ENCODE results near the gene MYO3A. TPM values are rescaled to one million over a fixed set of nuclear protein-coding genes. Genes with fewer than 3 reads are reported as not detected.
A peak's percentile ranks its signal among the peaks of the same experiment; 100 is the strongest.

Gene MYO3A
- total RNA-seq, 2 donors from 2014 or later = 33.9 to 37.6 TPM

GRCh38 chr10:26024303-26024702, 90.3 kb downstream of the MYO3A start:
- TF ChIP-seq CTCF (conservative IDR thresholded peaks at IDR 0.05) = no peak
- H3K9ac ChIP-seq (ENCODE audit: extremely low read depth, low read length, poor library complexity, severe bottlenecking) = no peak overlapping the region
- Mint-ChIP-seq H3K4me1 (peaks cover 34% of the 10 kb centered on the region), H3K4me3 (no peak overlapping the region), H3K36me3 (ENCODE audit: low read depth) (peaks cover 43% of the 10 kb centered on the region), H3K27me3 (ENCODE audit: insufficient read depth) (no peaks in the 10 kb centered on the region), H3K27ac (no peak overlapping the region), H3K9me3 (no peaks in the 10 kb centered on the region)
- peaks cover 66% of the 10 kb centered on the region for H3K36me3 ChIP-seq (ENCODE audit: control insufficient read depth, insufficient read depth, low read length)
- H3K27me3 ChIP-seq (ENCODE audit: control insufficient read depth, insufficient read depth, low read length, poor library complexity, severe bottlenecking) = no peaks in the 10 kb centered on the region
- peaks cover 5% of the 10 kb centered on the region for H3K4me1 ChIP-seq (ENCODE audit: control insufficient read depth, insufficient read depth, low read length)
- H3K4me3 ChIP-seq (ENCODE audit: low read length) = no peak overlapping the region
- no peak for DNase-seq
- H3K27ac ChIP-seq (ENCODE audit: low read depth, low read length) = no peak overlapping the region
- 95 to 100% methylated on average over 1 to 2 of the region's 2 CpGs for WGBS, 2 experiments (ENCODE audit: insufficient coverage in 1 of 2, insufficient read length in 1 of 2)
- no peaks in the 10 kb centered on the region for H3K9me3 ChIP-seq (ENCODE audit: control insufficient read depth, low read length)

- Mint-ChIP-seq H3K36me3 (ENCODE audit: low read depth) (peaks cover 49% of the 10 kb centered on the region), H3K4me1 (peaks cover 40% of the 10 kb centered on the region), H3K27ac (peak overlapping the region; percentile 22), H3K4me3 (no peak overlapping the region), H3K27me3 (ENCODE audit: insufficient read depth) (no peaks in the 10 kb centered on the region), H3K9me3 (no peaks in the 10 kb centered on the region)
- peaks cover 5% of the 10 kb centered on the region for H3K4me1 ChIP-seq (ENCODE audit: control insufficient read depth, insufficient read depth, low read length)
- no peak overlapping the region for H3K9ac ChIP-seq (ENCODE audit: extremely low read depth, low read length, poor library complexity, severe bottlenecking)
- H3K27ac ChIP-seq (ENCODE audit: low read depth, low read length) = no peak overlapping the region
- TF ChIP-seq CTCF (conservative IDR thresholded peaks at IDR 0.05) = no peak
- H3K36me3 ChIP-seq (ENCODE audit: control insufficient read depth, insufficient read depth, low read length) = peaks cover 60% of the 10 kb centered on the region
- H3K9me3 ChIP-seq (ENCODE audit: control insufficient read depth, low read length) = no peaks in the 10 kb centered on the region
- H3K4me3 ChIP-seq (ENCODE audit: low read length) = no peak overlapping the region
- DNase-seq = no peak
- no peaks in the 10 kb centered on the region for H3K27me3 ChIP-seq (ENCODE audit: control insufficient read depth, insufficient read depth, low read length, poor library complexity, severe bottlenecking)
Measured at GRCh38 chr10:26025523-26025922, 91.5 kb downstream of the MYO3A start.

DNA sequence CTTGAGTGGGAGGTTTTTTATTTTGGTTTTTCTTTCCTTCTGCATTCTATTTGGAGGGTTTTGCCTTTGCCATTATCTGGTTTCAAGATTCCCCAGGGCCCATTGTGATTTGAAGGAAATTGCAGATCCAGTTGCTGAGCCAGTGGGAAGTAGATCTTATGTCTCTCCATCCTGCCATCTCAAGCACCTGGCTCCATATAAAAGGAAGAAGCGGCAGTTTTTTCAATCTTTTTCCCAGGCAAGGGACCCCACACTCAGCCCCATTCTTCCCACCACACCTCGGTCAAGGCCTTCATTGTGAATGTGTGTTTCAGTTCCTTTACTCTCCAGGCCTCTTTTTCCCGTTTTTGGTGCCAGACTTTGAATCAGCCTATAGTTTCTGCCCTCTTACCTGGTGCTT, 95.8 kb downstream of the MYO3A start:
- Histone ChIP-seq H3K4me1 (ENCODE audit: control insufficient read depth, insufficient read depth, low read length) (peaks cover 2% of the 10 kb centered on the region), H3K27me3 (ENCODE audit: control insufficient read depth, insufficient read depth, low read length, poor library complexity, severe bottlenecking) (no peaks in the 10 kb centered on the region), H3K4me3 (ENCODE audit: low read length) (no peak overlapping the region), H3K9me3 (ENCODE audit: control insufficient read depth, low read length) (no peaks in the 10 kb centered on the region), H3K9ac (ENCODE audit: extremely low read depth, low read length, poor library complexity, severe bottlenecking) (no peak overlapping the region), H3K36me3 (ENCODE audit: control insufficient read depth, insufficient read depth, low read length) (peaks cover 42% of the 10 kb centered on the region), H3K27ac (ENCODE audit: low read depth, low read length) (no peak overlapping the region)
- 69 to 76% methylated on average over 2 to 3 of the region's 3 CpGs for WGBS, 2 experiments (ENCODE audit: insufficient coverage in 1 of 2, insufficient read length in 1 of 2)
- DNase-seq = no peak
- Mint-ChIP-seq H3K9me3 (no peaks in the 10 kb centered on the region), H3K36me3 (ENCODE audit: low read depth) (peaks cover 50% of the 10 kb centered on the region), H3K27ac (peak overlapping the region; percentile 18), H3K4me3 (no peak overlapping the region), H3K4me1 (peaks cover 24% of the 10 kb centered on the region), H3K27me3 (ENCODE audit: insufficient read depth) (no peaks in the 10 kb centered on the region)
- no peak for TF ChIP-seq CTCF (conservative IDR thresholded peaks at IDR 0.05)

All from endodermal cell (in vitro differentiated cells).